Mesenchymal stem cell (in vitro differentiated cells and primary cell): ENCODE measurements around the gene TADA1.

Experiments used
- DNase-seq: peaks from one replicate; pipeline ENCODE4 v3.0.0-alpha.2; 2013
- H2AFZ ChIP-seq: one replicate; pipeline ENCODE4 v1.6.1; 2013; ENCODE audit warnings: low read depth, mild to moderate bottlenecking, control low read depth, inconsistent platforms, low read length, moderate library complexity
- H2AK5ac ChIP-seq: 2 replicates; pipeline ENCODE4 v1.6.1; 2013; ENCODE audit warnings: low read length, moderate library complexity, mild to moderate bottlenecking, inconsistent platforms; ENCODE audit not compliant: severe bottlenecking
- H2BK120ac ChIP-seq: one replicate; pipeline ENCODE4 v1.6.1; 2013; ENCODE audit warnings: low read depth, mild to moderate bottlenecking, inconsistent platforms, low read length, moderate library complexity
- H2BK12ac ChIP-seq, 2 experiments: one replicate each; pipeline ENCODE4 v1.6.1; 2013; ENCODE audit warnings: inconsistent platforms in 2 of 2, low read length in 2 of 2, mild to moderate bottlenecking in 2 of 2, moderate library complexity in 2 of 2, control low read depth in 1 of 2
- H2BK15ac ChIP-seq: one replicate; pipeline ENCODE4 v1.6.1; 2013; ENCODE audit warnings: mild to moderate bottlenecking, low read depth, inconsistent platforms; ENCODE audit not compliant: poor library complexity, severe bottlenecking
- H2BK5ac ChIP-seq: 2 replicates; pipeline ENCODE4 v1.6.1; 2013; ENCODE audit warnings: low read depth, mild to moderate bottlenecking, low read length, control low read depth, inconsistent platforms; ENCODE audit not compliant: poor library complexity, severe bottlenecking
- H3K14ac ChIP-seq, 2 experiments: one replicate each; pipeline ENCODE4 v1.6.1; 2013; ENCODE audit warnings: inconsistent platforms in 2 of 2, low read length in 2 of 2, control low read depth in 1 of 2, mild to moderate bottlenecking in 1 of 2, moderate library complexity in 1 of 2
- H3K18ac ChIP-seq, 2 experiments: one replicate each; pipeline ENCODE4 v1.6.1; 2013; ENCODE audit warnings: inconsistent platforms in 2 of 2, low read length in 2 of 2, control low read depth in 1 of 2, low read depth in 1 of 2, mild to moderate bottlenecking in 1 of 2
- H3K23ac ChIP-seq, 2 experiments: one replicate each; pipeline ENCODE4 v1.6.1; 2013; ENCODE audit warnings: inconsistent platforms in 2 of 2, low read length in 2 of 2, mild to moderate bottlenecking in 2 of 2, moderate library complexity in 2 of 2, control low read depth in 1 of 2
- H3K27ac ChIP-seq: 2 replicates; pipeline ENCODE4 v1.5.1; 2013; ENCODE audit warnings: mild to moderate bottlenecking, moderate library complexity, low read length, control low read depth, inconsistent platforms; ENCODE audit not compliant: poor library complexity, severe bottlenecking
- H3K27me3 ChIP-seq, 2 experiments: 2 replicates each; pipeline versions ENCODE4 v1.6.1 to v1.7.0; 2013; ENCODE audit warnings: low read length in 2 of 2, mild to moderate bottlenecking in 2 of 2, moderate library complexity in 2 of 2, control low read depth in 1 of 2, inconsistent platforms in 1 of 2; ENCODE audit not compliant: control insufficient read depth in 1 of 2, insufficient read depth in 1 of 2
- H3K36me3 ChIP-seq, 2 experiments: 2 replicates each; pipeline versions ENCODE4 v1.6.1 to v1.7.0; 2013; ENCODE audit warnings: low read length in 2 of 2, control low read depth in 1 of 2, inconsistent platforms in 1 of 2, low read depth in 1 of 2, mild to moderate bottlenecking in 1 of 2; ENCODE audit not compliant: insufficient read depth in 2 of 2, control insufficient read depth in 1 of 2
- H3K4ac ChIP-seq, 2 experiments: one replicate each; pipeline ENCODE4 v1.6.1; 2013; ENCODE audit warnings: inconsistent platforms in 2 of 2, low read length in 2 of 2, mild to moderate bottlenecking in 2 of 2, moderate library complexity in 2 of 2, control low read depth in 1 of 2, low read depth in 1 of 2
- H3K4me1 ChIP-seq: 2 replicates; pipeline ENCODE4 v1.6.1; 2013; ENCODE audit warnings: low read depth, low read length, control low read depth; ENCODE audit not compliant: control insufficient read depth, insufficient read depth
- H3K4me2 ChIP-seq: 2 replicates; pipeline ENCODE4 v1.6.1; 2013; ENCODE audit warnings: low read length, mild to moderate bottlenecking, inconsistent platforms; ENCODE audit not compliant: poor library complexity, severe bottlenecking
- H3K4me3 ChIP-seq, 2 experiments: 2 replicates each; pipeline versions ENCODE4 v1.5.1 to v1.7.0; 2013; ENCODE audit warnings: low read length in 2 of 2, mild to moderate bottlenecking in 2 of 2, control low read depth in 1 of 2, low read depth in 1 of 2; ENCODE audit not compliant: insufficient read depth in 1 of 2
- H3K79me1 ChIP-seq: replicated peaks from 2 replicates; pipeline ENCODE4 v1.6.1; 2013; ENCODE audit warnings: mild to moderate bottlenecking, control low read depth, low read length, inconsistent platforms; ENCODE audit not compliant: poor library complexity, severe bottlenecking
- H3K9ac ChIP-seq: 2 replicates; pipeline ENCODE4 v1.7.0; 2013; ENCODE audit warnings: mild to moderate bottlenecking, low read length, moderate library complexity
- H3K9me3 ChIP-seq: 2 replicates; pipeline ENCODE4 v1.7.0; 2013; ENCODE audit warnings: mild to moderate bottlenecking, low read length; ENCODE audit not compliant: control insufficient read depth
- H4K8ac ChIP-seq: one replicate; pipeline ENCODE4 v1.6.1; 2013; ENCODE audit warnings: inconsistent platforms, mild to moderate bottlenecking, low read length, moderate library complexity
- H4K91ac ChIP-seq: one replicate; pipeline ENCODE4 v1.6.1; 2013; ENCODE audit warnings: mild to moderate bottlenecking, low read length, inconsistent platforms
- WGBS: methylation state at CpG from one replicate; pipeline ENCODE4 v1.1.7; 2013; ENCODE audit warnings: mixed read lengths; 5-methylcytosine and 5-hydroxymethylcytosine counted together

The TADA1 gene

GRCh38 chr1:166907763-166908162 is 31.7 kb upstream of the TADA1 start:
- H2AK5ac ChIP-seq = no peak overlapping the region
- H2BK15ac ChIP-seq = no peak overlapping the region
- H2BK12ac ChIP-seq = no peak overlapping the region
- peaks cover 6% of the 10 kb centered on the region for H3K9me3 ChIP-seq
- H4K91ac ChIP-seq = no peak overlapping the region
- no peak for DNase-seq
- no peak overlapping the region for H4K8ac ChIP-seq
- no peak overlapping the region for H3K4ac ChIP-seq
- no peak overlapping the region for H2BK120ac ChIP-seq
- no peak overlapping the region for H3K27ac ChIP-seq
- H3K23ac ChIP-seq = no peak overlapping the region
- no peak overlapping the region for H3K4me3 ChIP-seq
- H3K27me3 ChIP-seq = no peaks in the 10 kb centered on the region
- H2BK5ac ChIP-seq = no peak overlapping the region
- H3K4me1 ChIP-seq = peaks cover 4% of the 10 kb centered on the region
- 63% methylated on average over 3 of the region's 3 CpGs for WGBS
- no peak overlapping the region for H3K9ac ChIP-seq
- no peaks in the 10 kb centered on the region for H3K79me1 ChIP-seq
- H2AFZ ChIP-seq = no peak overlapping the region
- H3K14ac ChIP-seq = no peak overlapping the region
- no peak overlapping the region for H3K4me2 ChIP-seq
- no peaks in the 10 kb centered on the region for H3K36me3 ChIP-seq
- no peak overlapping the region for H3K18ac ChIP-seq

GRCh38 chr1:166907051-166907450 is 31.0 kb upstream of the TADA1 start:
- Histone ChIP-seq H3K18ac (peak overlapping the region in 1 of 2 experiments; percentile 74), H3K27ac (no peak overlapping the region), H2AFZ (no peak overlapping the region), H2BK120ac (no peak overlapping the region), H4K91ac (no peak overlapping the region), H3K4me2 (no peak overlapping the region), H2BK5ac (no peak overlapping the region), H3K4me3 (no peak overlapping the region), H3K4me1 (peaks cover 4% of the 10 kb centered on the region), H3K27me3 (no peaks in the 10 kb centered on the region), H3K23ac (no peak overlapping the region), H2BK12ac (no peak overlapping the region), H3K9ac (no peak overlapping the region), H3K14ac (peak overlapping the region in 1 of 2 experiments; percentile 92), H3K79me1 (no peaks in the 10 kb centered on the region), H2BK15ac (no peak overlapping the region), H3K4ac (no peak overlapping the region), H3K36me3 (no peaks in the 10 kb centered on the region), H2AK5ac (peak overlapping the region; percentile 96), H4K8ac (no peak overlapping the region), H3K9me3 (peaks cover 6% of the 10 kb centered on the region)
- 96% methylated on average over 2 of the region's 4 CpGs for WGBS
- DNase-seq = no peak

GRCh38 chr1:166906647-166907046 is 30.6 kb upstream of the TADA1 start:
- Histone ChIP-seq H2BK5ac (no peak overlapping the region), H2AK5ac (peak overlapping the region; percentile 96), H2AFZ (no peak overlapping the region), H3K4me2 (no peak overlapping the region), H3K9ac (no peak overlapping the region), H3K4me1 (peaks cover 5% of the 10 kb centered on the region), H3K23ac (no peak overlapping the region), H4K8ac (no peak overlapping the region), H3K9me3 (peaks cover 4% of the 10 kb centered on the region), H2BK15ac (no peak overlapping the region), H3K4ac (no peak overlapping the region), H2BK12ac (peak overlapping the region in 1 of 2 experiments; percentile 68), H3K4me3 (no peak overlapping the region), H3K36me3 (no peaks in the 10 kb centered on the region), H2BK120ac (no peak overlapping the region), H4K91ac (no peak overlapping the region), H3K14ac (peak overlapping the region in 1 of 2 experiments; percentile 92), H3K27ac (peak overlapping the region; percentile 41), H3K79me1 (no peaks in the 10 kb centered on the region), H3K27me3 (no peaks in the 10 kb centered on the region), H3K18ac (peak overlapping the region in 1 of 2 experiments; percentile 74)
- WGBS = 82% methylated on average over 3 of the region's 3 CpGs
- no peak for DNase-seq

GRCh38 chr1:166905900-166906299 is 29.8 kb upstream of the TADA1 start:
- peak overlapping the region; percentile 89 for H3K27ac ChIP-seq
- peak; percentile 79 for DNase-seq
- H4K91ac ChIP-seq = no peak overlapping the region
- no peak overlapping the region for H3K9ac ChIP-seq
- H3K4me2 ChIP-seq = no peak overlapping the region
- no peaks in the 10 kb centered on the region for H3K36me3 ChIP-seq
- H2BK120ac ChIP-seq = no peak overlapping the region
- H3K4me3 ChIP-seq = no peak overlapping the region
- no peak overlapping the region for H3K18ac ChIP-seq
- no peaks in the 10 kb centered on the region for H3K27me3 ChIP-seq
- no peak overlapping the region for H2BK5ac ChIP-seq
- WGBS = 8% methylated on average over 2 of the region's 3 CpGs
- H2AFZ ChIP-seq = no peak overlapping the region
- H2AK5ac ChIP-seq = peak overlapping the region; percentile 51
- H3K4me1 ChIP-seq = peaks cover 6% of the 10 kb centered on the region
- H3K23ac ChIP-seq = no peak overlapping the region
- no peak overlapping the region for H3K4ac ChIP-seq
- H3K9me3 ChIP-seq = no peaks in the 10 kb centered on the region
- no peak overlapping the region for H3K14ac ChIP-seq
- H2BK12ac ChIP-seq = no peak overlapping the region
- H2BK15ac ChIP-seq = no peak overlapping the region
- H3K79me1 ChIP-seq = no peaks in the 10 kb centered on the region
- no peak overlapping the region for H4K8ac ChIP-seq
